Neural progenitor cell (in vitro differentiated cells): ENCODE results near the gene SIAH3.

Experiments
- CTCF ChIP-seq: fragments of 200-600 bp; sonication (generic); IDR thresholded peaks from 2 replicates; pipeline ENCODE4 v1.5.1; 2017; ENCODE audit warnings: antibody characterized with exemption, mild to moderate bottlenecking
- EZH2phosphoT487 ChIP-seq: fragments of 200-600 bp; sonication (generic); IDR thresholded peaks from 2 replicates; pipeline ENCODE4 v1.6.1; 2017; ENCODE audit warnings: antibody characterized with exemption

- TF ChIP-seq CTCF (no peak), EZH2phosphoT487 (no peak)
Observed at GRCh38 chr13:45838171-45838745, 13.3 kb downstream of the SIAH3 start.
